Gastroesophageal sphincter (tissue), 4 donors: Measurements from ENCODE around the gene RBM33. TPM values are rescaled to one million over a fixed set of nuclear protein-coding genes. Genes with fewer than 3 reads are reported as not detected.

Experiments used
- ATAC-seq: fragments of 150-250 bp; one replicate; pipeline ENCODE4 v1.9.1; 2016; ENCODE audit warnings: mild to moderate bottlenecking, moderate library complexity
- H3K27ac ChIP-seq, 4 donors: fragments of 200-600 bp; sonication (generic) in 3 of 4; 1 replicate in 3 of 4; 2 replicates in 1 of 4; pipeline ENCODE4 v1.5.1; 2016 to 2019
- H3K27me3 ChIP-seq: fragments of 200-600 bp; sonication (generic); one replicate; pipeline ENCODE4 v1.5.1; 2019
- H3K36me3 ChIP-seq, 2 donors: fragments of 200-600 bp; sonication (generic); one replicate each; pipeline ENCODE4 v1.5.1; 2019; ENCODE audit warnings: control low read depth in 1 of 2
- H3K4me1 ChIP-seq, 3 donors: fragments of 200-600 bp; sonication (generic); 1 replicate in 2 of 3; 2 replicates in 1 of 3; pipeline ENCODE4 v1.5.1; 2016 to 2019; ENCODE audit warnings: control low read depth in 2 of 3
- H3K4me3 ChIP-seq, 2 donors: fragments of 200-600 bp; sonication (generic); one replicate each; pipeline ENCODE4 v1.5.1; 2019; ENCODE audit warnings: mild to moderate bottlenecking in 1 of 2, moderate library complexity in 1 of 2
- H3K9me3 ChIP-seq, 3 donors: fragments of 200-600 bp; sonication (generic); one replicate each; pipeline ENCODE4 v1.5.1; 2017 to 2019; ENCODE audit warnings: control low read depth in 2 of 3
- EP300 ChIP-seq: sonication (generic); formaldehyde crosslinking; IDR thresholded peaks from one replicate; pipeline ENCODE4 v1.6.1; 2017; ENCODE audit warnings: antibody characterized with exemption, mild to moderate bottlenecking
- POLR2A ChIP-seq, 2 donors: fragments of 450-650 bp; IDR thresholded peaks; one replicate each; pipeline ENCODE4 v1.6.1; 2017; ENCODE audit warnings: antibody characterized with exemption in 2 of 2, mild to moderate bottlenecking in 2 of 2, moderate library complexity in 1 of 2
- POLR2AphosphoS5 ChIP-seq: sonication (generic); formaldehyde crosslinking; IDR thresholded peaks from one replicate; pipeline ENCODE4 v1.6.1; 2017; ENCODE audit warnings: antibody characterized with exemption
- WGBS, 2 donors: methylation state at CpG; one replicate each; pipeline ENCODE4 v1.1.5; 2018; ENCODE audit warnings: low coverage in 1 of 2; 5-methylcytosine and 5-hydroxymethylcytosine counted together
- total RNA-seq, 4 donors: library from RNA; depleted of rRNA; stranded (reverse); fragments of >200 nt; gene quantifications; one replicate each; pipeline ENCODE4 v1.1.0, GENCODE V29; 2016
- TF ChIP-seq, protein P1 (sequence below), 4 experiments: fragments of 200-600 bp in 2 of 4; fragments of 450-650 bp in 2 of 4; sonication (generic) in 1 of 4; IDR thresholded peaks; one replicate each; pipeline ENCODE4 v1.5.1; 2017 to 2019; ENCODE audit warnings: antibody characterized with exemption in 4 of 4, mild to moderate bottlenecking in 2 of 4, moderate library complexity in 2 of 4

Gene RBM33
- total RNA-seq, 4 donors from 2014 or later: 25.2 to 67.4 (median 37.6) TPM

- peak; percentile 60 for ATAC-seq
- peaks cover 0 to 70% of the 10 kb centered on the region in 2 donors for H3K36me3 ChIP-seq
- H3K4me1 ChIP-seq: peaks cover 0 to 39% (median 4%) of the 10 kb centered on the region in 3 donors
- H3K4me3 ChIP-seq: no peak overlapping the region
- no peaks in the 10 kb centered on the region for H3K27me3 ChIP-seq
- peak overlapping the region in 1 of 4 donors; percentile 33 for H3K27ac ChIP-seq
- 63 to 67% methylated on average over 5 to 7 of the region's 27 CpGs for WGBS, 2 donors
- TF ChIP-seq POLR2AphosphoS5 (no peak), EP300 (no peak), POLR2A (IDR thresholded peaks at IDR 0.05) (no peak)
- TF ChIP-seq, protein P1, sequence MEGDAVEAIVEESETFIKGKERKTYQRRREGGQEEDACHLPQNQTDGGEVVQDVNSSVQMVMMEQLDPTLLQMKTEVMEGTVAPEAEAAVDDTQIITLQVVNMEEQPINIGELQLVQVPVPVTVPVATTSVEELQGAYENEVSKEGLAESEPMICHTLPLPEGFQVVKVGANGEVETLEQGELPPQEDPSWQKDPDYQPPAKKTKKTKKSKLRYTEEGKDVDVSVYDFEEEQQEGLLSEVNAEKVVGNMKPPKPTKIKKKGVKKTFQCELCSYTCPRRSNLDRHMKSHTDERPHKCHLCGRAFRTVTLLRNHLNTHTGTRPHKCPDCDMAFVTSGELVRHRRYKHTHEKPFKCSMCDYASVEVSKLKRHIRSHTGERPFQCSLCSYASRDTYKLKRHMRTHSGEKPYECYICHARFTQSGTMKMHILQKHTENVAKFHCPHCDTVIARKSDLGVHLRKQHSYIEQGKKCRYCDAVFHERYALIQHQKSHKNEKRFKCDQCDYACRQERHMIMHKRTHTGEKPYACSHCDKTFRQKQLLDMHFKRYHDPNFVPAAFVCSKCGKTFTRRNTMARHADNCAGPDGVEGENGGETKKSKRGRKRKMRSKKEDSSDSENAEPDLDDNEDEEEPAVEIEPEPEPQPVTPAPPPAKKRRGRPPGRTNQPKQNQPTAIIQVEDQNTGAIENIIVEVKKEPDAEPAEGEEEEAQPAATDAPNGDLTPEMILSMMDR (IDR thresholded peaks at IDR 0.05): no peak
- H3K9me3 ChIP-seq: no peaks in the 10 kb centered on the region
Observed at GRCh38 chr7:155763691-155764437, 119.4 kb downstream of the RBM33 start.

- 78 to 88% methylated on average over 3 to 4 of the region's 7 CpGs for WGBS, 2 donors
- no peak for ATAC-seq
- H3K4me1 ChIP-seq: peaks cover 0 to 39% (median 4%) of the 10 kb centered on the region in 3 donors
- no peaks in the 10 kb centered on the region for H3K27me3 ChIP-seq
- no peak overlapping the region for H3K4me3 ChIP-seq
- H3K27ac ChIP-seq: peak overlapping the region in 1 of 4 donors; percentile 33
- no peak for TF ChIP-seq EP300
- H3K9me3 ChIP-seq: no peaks in the 10 kb centered on the region
- peaks cover 0 to 74% of the 10 kb centered on the region in 2 donors for H3K36me3 ChIP-seq
Observed at GRCh38 chr7:155764438-155764793, 120.0 kb downstream of the RBM33 start.

- Histone ChIP-seq H3K27me3 (no peaks in the 10 kb centered on the region), H3K36me3 (peaks cover 0 to 74% of the 10 kb centered on the region in 2 donors), H3K9me3 (no peaks in the 10 kb centered on the region), H3K4me1 (peaks cover 0 to 39% (median 4%) of the 10 kb centered on the region in 3 donors), H3K27ac (no peak overlapping the region), H3K4me3 (no peak overlapping the region)
- TF ChIP-seq EP300 (no peak), POLR2AphosphoS5 (no peak), POLR2A (IDR thresholded peaks at IDR 0.05) (no peak)
- TF ChIP-seq, protein P1 (IDR thresholded peaks at IDR 0.05): no peak
- 87 to 88% methylated on average over 8 of the region's 8 CpGs for WGBS, 2 donors
- ATAC-seq: no peak
Observed at GRCh38 chr7:155765458-155765857, 121.0 kb downstream of the RBM33 start.

DNA sequence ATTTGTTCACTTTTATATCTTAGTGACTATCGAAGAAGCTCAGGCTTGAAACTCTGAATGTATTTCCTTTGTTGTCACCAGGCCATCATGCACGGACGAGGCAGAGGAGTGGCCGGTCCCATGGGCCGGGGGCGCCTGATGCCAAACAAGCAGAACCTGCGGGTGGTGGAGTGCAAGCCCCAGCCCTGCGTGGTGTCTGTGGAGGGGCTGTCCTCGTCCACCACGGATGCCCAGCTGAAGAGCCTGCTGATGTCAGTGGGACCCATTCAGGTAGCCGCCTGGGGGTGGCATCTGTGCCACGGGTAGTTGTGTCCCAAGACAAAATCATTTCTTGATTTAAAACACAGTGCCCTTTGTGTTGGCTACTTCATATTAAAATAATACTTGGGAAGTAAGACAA is 121.9 kb downstream of the RBM33 start:
- TF ChIP-seq, protein P1 (IDR thresholded peaks at IDR 0.05): no peak
- no peak for TF ChIP-seq POLR2AphosphoS5
- TF ChIP-seq POLR2A (IDR thresholded peaks at IDR 0.05): no peak
- no peak for TF ChIP-seq EP300
- Histone ChIP-seq H3K36me3 (peaks cover 0 to 83% of the 10 kb centered on the region in 2 donors), H3K27ac (no peak overlapping the region), H3K9me3 (no peaks in the 10 kb centered on the region), H3K4me3 (no peak overlapping the region), H3K27me3 (no peaks in the 10 kb centered on the region), H3K4me1 (peaks cover 0 to 39% (median 4%) of the 10 kb centered on the region in 3 donors)
- no peak for ATAC-seq
- WGBS, 2 donors: 75 to 90% methylated on average over 2 to 4 of the region's 12 CpGs

GRCh38 chr7:155766966-155767916 is 122.8 kb downstream of the RBM33 start:
- 80 to 82% methylated on average over 8 to 9 of the region's 12 CpGs for WGBS, 2 donors
- Histone ChIP-seq H3K27ac (no peak overlapping the region), H3K36me3 (peaks cover 0 to 92% of the 10 kb centered on the region in 2 donors), H3K9me3 (no peaks in the 10 kb centered on the region), H3K27me3 (no peaks in the 10 kb centered on the region), H3K4me1 (peaks cover 0 to 30% (median under 1%) of the 10 kb centered on the region in 3 donors), H3K4me3 (no peak overlapping the region)
- TF ChIP-seq POLR2AphosphoS5 (no peak), POLR2A (IDR thresholded peaks at IDR 0.05) (no peak), EP300 (no peak)
- TF ChIP-seq, protein P1 (IDR thresholded peaks at IDR 0.05): no peak
- no peak for ATAC-seq
